ENCODE data around the gene KCNMB1. TPM values are rescaled to one million over a fixed set of nuclear protein-coding genes. Genes with fewer than 3 reads are reported as not detected.

The KCNMB1 gene
- total and polyA plus RNA-seq, 2 of the 13 experiments (the other 11 are each of a cell fraction or from before 2014, with no cell fraction given): not detected

- 6% methylated on average over 4 of the region's 4 CpGs for WGBS (ENCODE audit: low lambda C conversion rate)
- Histone ChIP-seq H3K27ac (ENCODE audit: extremely low read length, insufficient read depth, low read length) (no peak overlapping the region), H3K79me2 (ENCODE audit: insufficient read depth, low read length) (no peaks in the 10 kb centered on the region), H3K4me3 (replicated peaks in 1 of 3; ENCODE audit: insufficient read depth in 1 of 3, low read depth in 2 of 3, low read length in 3 of 3) (no peak overlapping the region), H3K9ac (ENCODE audit: insufficient read depth, low read depth, low read length) (no peak overlapping the region), H3K36me3 (replicated peaks in 1 of 2; ENCODE audit: control insufficient read depth in 1 of 2, insufficient read depth in 2 of 2, low read length in 2 of 2) (no peaks in the 10 kb centered on the region), H3K27me3 (ENCODE audit: control insufficient read depth in 1 of 2, insufficient read depth in 2 of 2, low read length in 2 of 2) (peaks cover 0 to 7% of the 10 kb centered on the region in 2 experiments; a peak in 2 of 5 replicates), H3K4me2 (ENCODE audit: low read depth, low read length) (no peak overlapping the region), H3K9me3 (ENCODE audit: low read length) (no peaks in the 10 kb centered on the region), H4K20me1 (ENCODE audit: insufficient read depth, low read length) (no peaks in the 10 kb centered on the region), H3K4me1 (ENCODE audit: insufficient read depth, low read length) (no peaks in the 10 kb centered on the region), H2AFZ (ENCODE audit: low read length) (no peak overlapping the region)
- TF ChIP-seq ZNF430 (CRISPR knock-in tag; IDR thresholded peaks at IDR 0.05): no peak
- no peak for TF ChIP-seq HNF1B (CRISPR knock-in tag; IDR thresholded peaks at IDR 0.05)
- no peak for TF ChIP-seq FOXM1 (CRISPR knock-in tag; IDR thresholded peaks at IDR 0.05)
- no peak for TF ChIP-seq ZBTB21 (CRISPR knock-in tag; IDR thresholded peaks at IDR 0.05)
- no peak for TF ChIP-seq ZNF17 (CRISPR knock-in tag; IDR thresholded peaks at IDR 0.05)
- no peak for TF ChIP-seq ZNF782 (CRISPR knock-in tag; IDR thresholded peaks at IDR 0.05; ENCODE audit: borderline replicate concordance)
- no peak for TF ChIP-seq ERF (CRISPR knock-in tag; IDR thresholded peaks at IDR 0.05)
- no peak for TF ChIP-seq CSRNP2 (CRISPR knock-in tag; conservative IDR thresholded peaks at IDR 0.05; ENCODE audit: low read depth)
- TF ChIP-seq CEBPB (IDR thresholded peaks at IDR 0.05; ENCODE audit: borderline replicate concordance, low read depth, low read length): no peak
- no peak for TF ChIP-seq AHR (CRISPR knock-in tag; IDR thresholded peaks at IDR 0.05)
- TF ChIP-seq NR2F1 (CRISPR knock-in tag; IDR thresholded peaks at IDR 0.05): no peak
- TF ChIP-seq ZNF350 (CRISPR knock-in tag; IDR thresholded peaks at IDR 0.05; ENCODE audit: borderline replicate concordance, low read depth): no peak
- TF ChIP-seq FOSL1 (CRISPR knock-in tag; IDR thresholded peaks at IDR 0.05; ENCODE audit: borderline replicate concordance): no peak
- no peak for TF ChIP-seq ZBTB2 (CRISPR knock-in tag; IDR thresholded peaks at IDR 0.05; ENCODE audit: low read depth)
- TF ChIP-seq ETS1 (CRISPR knock-in tag; IDR thresholded peaks at IDR 0.05): no peak
- no peak for TF ChIP-seq BHLHE40 (IDR thresholded peaks at IDR 0.05; ENCODE audit: low read length)
- TF ChIP-seq RARA (CRISPR knock-in tag; IDR thresholded peaks at IDR 0.05): no peak
- no peak for TF ChIP-seq REL (CRISPR knock-in tag; conservative IDR thresholded peaks at IDR 0.05)
- CTCF ChIA-PET (ENCODE audit: low intra/inter-chr PET ratio, low total read pairs): no interaction called here
- BruUV-seq (replicated peaks): no TSS peak
- FAIRE-seq: no peak
- POLR2A ChIA-PET: no interaction called here
- intact Hi-C loops (cut with micrococcal nuclease; ENCODE audit: unreplicated experiment) (no loop called here), in situ Hi-C loops (cut with HindIII; ENCODE audit: extremely low pct_ligation_motif_present, low pct_unique_long_range_greater_than_20kb) (loop anchor here (5.0 kb wide), 2 partner anchors 197 to 322 kb away; no protein-coding TSS in a partner anchor)
- DNase-seq (ENCODE audit: low spot score): no peak
- no peak for ATAC-seq
Observed at GRCh38 chr5:170424629-170425028, 35.5 kb upstream of the KCNMB1 start.
